ENCODE results near the gene MARCO. TPM values are rescaled to one million over a fixed set of nuclear protein-coding genes. Genes with fewer than 3 reads are reported as not detected.

The MARCO gene
- total RNA-seq (ENCODE audit: low replicate concordance), result not detected in 2 replicates

DNA sequence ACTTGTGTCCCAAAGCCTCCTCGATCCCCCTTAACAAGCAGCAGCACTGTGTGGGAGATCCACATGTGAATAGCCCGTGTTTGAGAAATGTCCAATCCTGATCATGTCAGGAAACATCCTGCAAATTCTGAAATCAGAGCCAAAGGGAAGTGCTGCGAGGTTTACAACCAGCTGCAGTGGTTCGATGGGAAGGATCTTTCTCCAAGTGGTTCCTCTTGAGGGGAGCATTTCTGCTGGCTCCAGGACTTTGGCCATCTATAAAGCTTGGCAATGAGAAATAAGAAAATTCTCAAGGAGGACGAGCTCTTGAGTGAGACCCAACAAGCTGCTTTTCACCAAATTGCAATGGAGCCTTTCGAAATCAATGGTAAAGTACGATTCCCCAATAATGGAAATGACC is at the start of gene MARCO:
Gene MARCO (plus strand): TSS at position 164 of the 400 bp plus-strand sequence. CDS start 107 bp downstream, at position 271.
- TF ChIP-seq CTCF (IDR thresholded peaks at IDR 0.05; ENCODE audit: insufficient read depth, low read length), result no peak
- no peak for DNase-seq (ENCODE audit: low read depth)
- H3K4me3 ChIP-seq (ENCODE audit: low read depth, low read length), result no peak within 1 kb of the TSS

DNA sequence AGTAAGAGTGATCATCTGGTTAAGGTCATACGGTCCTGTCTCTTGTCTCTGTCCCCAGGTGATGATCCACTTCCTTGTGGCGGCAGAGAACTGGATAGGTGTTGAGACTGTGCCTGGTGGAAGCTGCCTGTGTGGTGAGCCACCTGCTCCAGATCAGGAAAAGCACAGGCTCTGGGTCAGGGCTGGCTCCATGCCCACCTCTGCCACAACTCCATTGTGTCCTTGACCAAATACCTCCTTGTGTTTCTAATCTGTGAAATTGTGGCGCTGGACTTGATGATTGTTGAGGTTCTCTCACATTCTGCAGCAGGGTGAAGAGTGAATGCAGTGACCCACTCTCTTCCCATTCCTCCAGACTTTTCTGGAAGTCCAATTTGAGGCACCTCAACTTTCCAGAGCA is 48.9 kb upstream of the MARCO start:
- H3K4me3 ChIP-seq (ENCODE audit: low read depth, low read length), result no peak overlapping the region
- TF ChIP-seq CTCF (IDR thresholded peaks at IDR 0.05; ENCODE audit: insufficient read depth, low read length), result no peak
- DNase-seq (ENCODE audit: low read depth), result no peak

- no peak for TF ChIP-seq CTCF (IDR thresholded peaks at IDR 0.05; ENCODE audit: insufficient read depth, low read length)
- no peak for DNase-seq (ENCODE audit: low read depth)
- H3K4me3 ChIP-seq (ENCODE audit: low read depth, low read length), result no peak overlapping the region
Observed at GRCh38 chr2:118902266-118903028, 39.5 kb upstream of the MARCO start.

GRCh38 chr2:118903029-118903351 is 39.0 kb upstream of the MARCO start:
- no peak overlapping the region for H3K4me3 ChIP-seq (ENCODE audit: low read depth, low read length)
- no peak for TF ChIP-seq CTCF (IDR thresholded peaks at IDR 0.05; ENCODE audit: insufficient read depth, low read length)
- no peak for DNase-seq (ENCODE audit: low read depth)

GRCh38 chr2:118903551-118904479 is 38.2 kb upstream of the MARCO start:
- no peak for TF ChIP-seq CTCF (IDR thresholded peaks at IDR 0.05; ENCODE audit: insufficient read depth, low read length)
- no peak overlapping the region for H3K4me3 ChIP-seq (ENCODE audit: low read depth, low read length)
- DNase-seq (ENCODE audit: low read depth), result no peak

DNA sequence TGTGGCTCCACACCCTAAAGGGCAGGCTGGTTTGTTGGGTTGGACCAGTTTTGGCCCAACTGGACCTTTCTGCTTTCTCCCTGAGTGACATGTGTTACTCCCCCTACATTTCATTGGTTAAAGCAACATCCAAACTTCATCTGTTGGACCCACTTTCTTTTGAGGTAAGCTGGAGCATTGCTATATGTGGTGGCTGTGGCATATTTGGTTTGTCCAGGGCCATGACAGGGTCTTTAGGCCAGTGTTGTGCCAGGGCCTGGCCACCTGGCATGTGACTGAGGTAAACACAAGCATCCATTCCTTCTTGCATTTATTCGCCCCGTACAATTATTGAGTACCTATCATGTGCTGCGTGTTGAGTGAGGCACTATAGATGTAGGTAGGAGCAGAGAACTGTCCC is 36.8 kb upstream of the MARCO start:
- DNase-seq (ENCODE audit: low read depth), result no peak
- no peak overlapping the region for H3K4me3 ChIP-seq (ENCODE audit: low read depth, low read length)
- TF ChIP-seq CTCF (IDR thresholded peaks at IDR 0.05; ENCODE audit: insufficient read depth, low read length), result no peak

Data from fibroblast of the aortic adventitia (primary cell).